Calu3 (cell line): Measurements from ENCODE around the gene NHLRC3. TPM values are rescaled to one million over a fixed set of nuclear protein-coding genes. Genes with fewer than 3 reads are reported as not detected.
A peak's percentile ranks its signal among the peaks of the same experiment; 100 is the strongest.

Experiments used
- BruUV-seq: library from RNA; stranded (reverse); fragments of 400-500 nt; replicated peaks from 2 replicates; lab custom pipeline; 2021; lab: Mats Ljungman, UMichigan
- CTCF ChIA-PET: fragments of 300-600 bp; sonication (Branson Sonifier 250); formaldehyde crosslinking; loops from one replicate; lab custom pipeline; 2022; ENCODE audit warnings: antibody characterized with exemption; lab: Charles Lee
- DNase-seq: peaks from one replicate; pipeline ENCODE4 v3.0.0; 2022
- H3K27ac Mint-ChIP-seq: one replicate; pipeline ENCODE4 v1.8.0; 2022; ENCODE audit warnings: mixed read lengths; ENCODE audit not compliant: unreplicated experiment
- H3K27me3 Mint-ChIP-seq: one replicate; pipeline ENCODE4 v1.8.0; 2022; ENCODE audit warnings: mixed read lengths; ENCODE audit not compliant: unreplicated experiment
- H3K36me3 Mint-ChIP-seq: one replicate; pipeline ENCODE4 v1.8.0; 2022; ENCODE audit warnings: mild to moderate bottlenecking, moderate library complexity, mixed read lengths; ENCODE audit not compliant: insufficient read depth, unreplicated experiment
- H3K4me1 Mint-ChIP-seq: one replicate; pipeline ENCODE4 v1.8.0; 2022; ENCODE audit warnings: mild to moderate bottlenecking, low read depth, mixed read lengths; ENCODE audit not compliant: unreplicated experiment
- H3K4me3 Mint-ChIP-seq: one replicate; pipeline ENCODE4 v1.8.0; 2022; ENCODE audit warnings: mild to moderate bottlenecking, low read depth, moderate library complexity, mixed read lengths; ENCODE audit not compliant: unreplicated experiment
- H3K9me3 Mint-ChIP-seq: one replicate; pipeline ENCODE4 v1.8.0; 2022; ENCODE audit warnings: low read depth, mixed read lengths; ENCODE audit not compliant: unreplicated experiment
- CTCF ChIP-seq: fragments of 200-600 bp; IDR thresholded peaks from one replicate; pipeline ENCODE4 v1.8.0; 2022; ENCODE audit warnings: antibody characterized with exemption; ENCODE audit not compliant: unreplicated experiment
- intact Hi-C: fragments of 100-400 bp; cut with micrococcal nuclease; formaldehyde crosslinking; loops from one replicate; pipeline ENCODE4 v1.10.0; 2022; ENCODE audit not compliant: unreplicated experiment
- total RNA-seq: library from RNA; stranded (reverse); gene quantifications from 2 replicates; pipeline ENCODE4 v1.2.3, GENCODE V29; 2022

Gene NHLRC3
- total RNA-seq, 1 experiment from 2014 or later: 23.1 TPM

GRCh38 chr13:39036212-39036611 lies 2.0 kb upstream of the NHLRC3 start:
- intact Hi-C loops: no loop called here
- Mint-ChIP-seq H3K27ac (peak overlapping the region; percentile 81), H3K4me3 (peak overlapping the region; percentile 96), H3K36me3 (peaks cover 35% of the 10 kb centered on the region), H3K27me3 (no peaks in the 10 kb centered on the region), H3K9me3 (no peaks in the 10 kb centered on the region), H3K4me1 (no peaks in the 10 kb centered on the region)
- CTCF ChIA-PET: no interaction called here
- no peak for DNase-seq
- no peak for TF ChIP-seq CTCF
- BruUV-seq: no TSS peak

GRCh38 chr13:39037410-39037879 lies 811 bp upstream of the NHLRC3 start:
- DNase-seq: no peak
- Mint-ChIP-seq H3K27ac (no peak overlapping the region), H3K36me3 (peaks cover 35% of the 10 kb centered on the region), H3K9me3 (no peaks in the 10 kb centered on the region), H3K4me1 (no peaks in the 10 kb centered on the region), H3K27me3 (no peaks in the 10 kb centered on the region), H3K4me3 (peak overlapping the region; percentile 96)
- BruUV-seq: no TSS peak
- TF ChIP-seq CTCF: no peak
- intact Hi-C loops: no loop called here
- CTCF ChIA-PET: no interaction called here

GRCh38 chr13:39038569-39039030 lies 344 bp downstream of the NHLRC3 start:
- no peaks in the 10 kb centered on the region for H3K9me3 Mint-ChIP-seq
- H3K27ac Mint-ChIP-seq: peak overlapping the region; percentile 83
- peaks cover 35% of the 10 kb centered on the region for H3K36me3 Mint-ChIP-seq
- CTCF ChIA-PET: no interaction called here
- no peak for TF ChIP-seq CTCF
- H3K27me3 Mint-ChIP-seq: no peaks in the 10 kb centered on the region
- peak overlapping the region; percentile 96 for H3K4me3 Mint-ChIP-seq
- intact Hi-C loops: no loop called here
- H3K4me1 Mint-ChIP-seq: no peaks in the 10 kb centered on the region
- peak; percentile 14 for DNase-seq
- BruUV-seq: no TSS peak

- CTCF ChIA-PET: no interaction called here
Measured at GRCh38 chr13:39039041-39039440, 785 bp downstream of the NHLRC3 start.

More at GRCh38 chr13:39039041-39039440, 785 bp downstream of the NHLRC3 start:
- no peaks in the 10 kb centered on the region for H3K4me1 Mint-ChIP-seq
- no peak for TF ChIP-seq CTCF
- intact Hi-C loops: no loop called here
- DNase-seq: no peak
- H3K9me3 Mint-ChIP-seq: no peaks in the 10 kb centered on the region
- H3K36me3 Mint-ChIP-seq: peaks cover 35% of the 10 kb centered on the region
- peak overlapping the region; percentile 96 for H3K4me3 Mint-ChIP-seq
- TSS peak; percentile 48 for BruUV-seq
- H3K27me3 Mint-ChIP-seq: no peaks in the 10 kb centered on the region
- peak overlapping the region; percentile 83 for H3K27ac Mint-ChIP-seq
